Fibroblast of lung (primary cell): Measurements from ENCODE around the gene PROSER2.

ENCODE experiments used
- EZH2 ChIP-seq: IDR thresholded peaks from 2 replicates; pipeline ENCODE4 v1.5.1; 2012; ENCODE audit warnings: low read length, control low read depth, mild to moderate bottlenecking; ENCODE audit errors: missing control alignments
- TF ChIP-seq, protein P1 (sequence below), 2 donors: IDR thresholded peaks in 1 of 2; conservative IDR thresholded peaks in 1 of 2; 1 replicate in 1 of 2; 2 replicates in 1 of 2; pipeline ENCODE4 v1.5.1; 2011 to 2012; ENCODE audit warnings: low read length in 2 of 2, control low read depth in 1 of 2, inconsistent platforms in 1 of 2, low read depth in 1 of 2, mild to moderate bottlenecking in 1 of 2

DNA sequence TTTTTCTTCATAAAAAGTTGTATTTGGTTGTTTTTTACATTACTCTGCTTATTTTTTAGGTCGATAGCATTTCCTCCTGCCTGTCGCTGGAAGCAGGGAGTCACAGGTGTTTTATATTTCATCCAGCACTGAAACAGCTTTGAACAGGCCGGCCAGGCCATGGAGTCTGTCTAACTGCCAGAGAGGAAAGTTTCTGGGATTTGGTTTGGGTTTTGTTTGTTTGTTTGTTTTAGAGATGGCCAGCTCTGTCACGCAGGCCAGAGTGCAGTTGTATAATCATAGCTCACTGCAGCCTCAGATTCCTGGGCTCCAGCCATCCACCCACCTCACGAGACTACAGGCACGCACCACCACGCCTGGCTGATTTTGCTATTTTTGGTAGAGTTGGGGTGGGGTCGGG is 23.4 kb downstream of the PROSER2 start:
- TF ChIP-seq, protein P1, sequence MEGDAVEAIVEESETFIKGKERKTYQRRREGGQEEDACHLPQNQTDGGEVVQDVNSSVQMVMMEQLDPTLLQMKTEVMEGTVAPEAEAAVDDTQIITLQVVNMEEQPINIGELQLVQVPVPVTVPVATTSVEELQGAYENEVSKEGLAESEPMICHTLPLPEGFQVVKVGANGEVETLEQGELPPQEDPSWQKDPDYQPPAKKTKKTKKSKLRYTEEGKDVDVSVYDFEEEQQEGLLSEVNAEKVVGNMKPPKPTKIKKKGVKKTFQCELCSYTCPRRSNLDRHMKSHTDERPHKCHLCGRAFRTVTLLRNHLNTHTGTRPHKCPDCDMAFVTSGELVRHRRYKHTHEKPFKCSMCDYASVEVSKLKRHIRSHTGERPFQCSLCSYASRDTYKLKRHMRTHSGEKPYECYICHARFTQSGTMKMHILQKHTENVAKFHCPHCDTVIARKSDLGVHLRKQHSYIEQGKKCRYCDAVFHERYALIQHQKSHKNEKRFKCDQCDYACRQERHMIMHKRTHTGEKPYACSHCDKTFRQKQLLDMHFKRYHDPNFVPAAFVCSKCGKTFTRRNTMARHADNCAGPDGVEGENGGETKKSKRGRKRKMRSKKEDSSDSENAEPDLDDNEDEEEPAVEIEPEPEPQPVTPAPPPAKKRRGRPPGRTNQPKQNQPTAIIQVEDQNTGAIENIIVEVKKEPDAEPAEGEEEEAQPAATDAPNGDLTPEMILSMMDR (conservative IDR thresholded peaks at IDR 0.05 in 1 of 2, IDR thresholded peaks at IDR 0.05 in 1 of 2; ENCODE audit: low read depth in 1 of 2, low read length in 2 of 2): no peak
- TF ChIP-seq EZH2: no peak
